HepG2 (cell line): Measurements from ENCODE around the gene TMEM87B. TPM values are rescaled to one million over a fixed set of nuclear protein-coding genes. Genes with fewer than 3 reads are reported as not detected.

Experiments
- ATF7-NPFF ChIP-seq: sonication (generic); formaldehyde crosslinking; IDR thresholded peaks from 2 replicates; pipeline ENCODE4 v1.8.1; 2023; ENCODE audit warnings: mild to moderate bottlenecking, low read depth, missing genetic modification reagents, moderate library complexity
- DMAP1 ChIP-seq: IDR thresholded peaks from 2 replicates; pipeline ENCODE4 v1.6.1; 2016
- DNMT1 ChIP-seq: sonication (generic); formaldehyde crosslinking; IDR thresholded peaks from 2 replicates; pipeline ENCODE4 v1.5.1; 2020; ENCODE audit warnings: mild to moderate bottlenecking, missing genetic modification reagents
- HMG20B ChIP-seq: conservative IDR thresholded peaks from 2 replicates; pipeline ENCODE4 v1.6.1; 2016; ENCODE audit warnings: missing genetic modification reagents, missing compliant biosample characterization
- HNRNPLL ChIP-seq: fragments of 200-400 bp; formaldehyde crosslinking; IDR thresholded peaks from 2 replicates; pipeline ENCODE4 v1.6.1; 2017; ENCODE audit warnings: mild to moderate bottlenecking, low read depth, low read length; ENCODE audit not compliant: poor library complexity, severe bottlenecking
- KAT2B ChIP-seq: fragments of 150-350 bp; IDR thresholded peaks from 2 replicates; pipeline ENCODE4 v1.6.1; 2014; ENCODE audit warnings: low read depth, low read length, borderline replicate concordance
- KIAA2018 ChIP-seq: sonication (generic); formaldehyde crosslinking; IDR thresholded peaks from 2 replicates; pipeline ENCODE4 v1.5.0; 2020; ENCODE audit warnings: mild to moderate bottlenecking, missing genetic modification reagents, borderline replicate concordance
- ONECUT2 ChIP-seq: sonication (generic); formaldehyde crosslinking; IDR thresholded peaks from 2 replicates; pipeline ENCODE4 v1.4.0; 2020; ENCODE audit warnings: missing genetic modification reagents
- SP4 ChIP-seq: sonication (generic); formaldehyde crosslinking; IDR thresholded peaks from 2 replicates; pipeline ENCODE4 v1.8.1; 2023; ENCODE audit warnings: mild to moderate bottlenecking, missing genetic modification reagents
- ZBTB44 ChIP-seq: sonication (generic); formaldehyde crosslinking; IDR thresholded peaks from 2 replicates; pipeline ENCODE4 v1.4.0; 2020; ENCODE audit warnings: missing genetic modification reagents
- ZNF138 ChIP-seq: sonication (generic); formaldehyde crosslinking; IDR thresholded peaks from 2 replicates; pipeline ENCODE4 v1.5.0; 2020; ENCODE audit warnings: mild to moderate bottlenecking, low read depth, missing genetic modification reagents
- ZNF20 ChIP-seq: sonication (generic); formaldehyde crosslinking; IDR thresholded peaks from 2 replicates; pipeline ENCODE4 v1.4.0; 2020; ENCODE audit warnings: mild to moderate bottlenecking, moderate library complexity, missing genetic modification reagents
- ZNF343 ChIP-seq: sonication (generic); formaldehyde crosslinking; IDR thresholded peaks from 2 replicates; pipeline ENCODE4 v1.4.0; 2020; ENCODE audit warnings: mild to moderate bottlenecking, missing genetic modification reagents
- ZNF432 ChIP-seq: sonication (generic); formaldehyde crosslinking; IDR thresholded peaks from 2 replicates; pipeline ENCODE4 v1.5.0; 2020; ENCODE audit warnings: missing genetic modification reagents, mild to moderate bottlenecking, borderline replicate concordance
- ZNF75D ChIP-seq: sonication (generic); formaldehyde crosslinking; IDR thresholded peaks from 2 replicates; pipeline ENCODE4 v1.8.1; 2023; ENCODE audit warnings: missing genetic modification reagents, mild to moderate bottlenecking, borderline replicate concordance
- polyA plus RNA-seq, 8 experiments: library from polyadenylated mRNA; depleted of rRNA in 3 of 8; stranded (reverse) in 7 of 8; unstranded in 1 of 8; fragments of >200 nt; fragmentation: Illumina TruSeq in 4 of 8; extraction: Trizol in 4 of 8; gene quantifications; 2 replicates each; pipeline versions ENCODE4 v1.2.1 to v1.2.3, GENCODE V29; 2011 to 2016; ENCODE audit warnings: low read depth in 4 of 8, missing spikeins in 1 of 8, mixed read lengths in 1 of 8; ENCODE audit not compliant: insufficient read depth in 1 of 8
- total RNA-seq, 5 experiments: library from RNA; depleted of rRNA; stranded (reverse); fragments of >200 nt; fragmentation: Illumina TruSeq; extraction: Trizol; gene quantifications; 2 replicates each; pipeline ENCODE4 v1.2.3, GENCODE V29; 2016; ENCODE audit warnings: low read depth in 1 of 5
- TF ChIP-seq, protein P1 (sequence below): sonication (generic); formaldehyde crosslinking; IDR thresholded peaks from 2 replicates; pipeline ENCODE4 v1.4.0; 2020; ENCODE audit warnings: missing genetic modification reagents

Gene TMEM87B
- total and polyA plus RNA-seq, 2 of the 13 experiments (the other 11 are each of a cell fraction or from before 2014, with no cell fraction given) = 15.1 to 16.2 TPM

DNA sequence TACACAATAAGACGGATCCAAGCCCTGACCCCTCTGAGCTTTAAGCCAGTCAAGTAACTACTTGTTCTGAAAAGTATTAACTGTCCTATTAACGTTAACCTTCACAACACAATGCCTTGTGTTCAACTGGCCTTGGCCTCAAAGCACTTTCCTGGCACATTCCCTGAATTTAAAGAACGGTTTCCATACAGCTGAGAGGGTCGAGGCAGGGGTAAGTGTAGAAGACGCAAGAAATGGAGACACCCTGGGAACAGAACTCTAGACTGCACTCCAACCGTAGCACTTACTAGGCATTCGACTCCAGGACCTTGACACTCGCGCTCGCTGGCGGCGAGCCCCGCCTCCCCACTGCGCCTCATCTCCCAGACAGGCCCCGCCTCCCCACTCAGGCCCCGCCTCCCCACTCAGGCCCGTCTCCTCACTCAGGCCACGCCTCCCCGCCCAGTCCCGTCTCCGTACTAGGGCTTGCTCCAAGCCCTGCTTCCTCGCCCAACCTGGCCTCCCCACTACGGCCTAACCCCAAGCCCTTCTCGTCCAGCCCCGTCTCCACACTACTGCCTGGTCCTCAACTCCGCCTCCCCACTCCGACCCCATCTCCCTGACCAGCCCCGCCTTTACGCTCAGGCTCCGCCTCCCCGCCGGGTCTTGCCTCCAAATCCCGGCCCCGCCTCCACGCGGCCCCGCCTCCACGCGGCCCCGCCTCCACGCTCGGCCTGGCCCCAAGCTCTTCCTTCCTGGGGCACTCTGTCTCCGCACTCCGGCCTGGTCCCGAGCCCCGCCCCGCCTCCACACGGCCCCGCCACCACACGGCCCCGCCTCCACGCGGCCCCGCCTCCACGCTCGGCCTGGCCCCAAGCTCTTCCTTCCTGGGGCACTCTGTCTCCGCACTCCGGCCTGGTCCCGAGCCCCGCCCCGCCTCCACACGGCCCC, 887 bp upstream of the TMEM87B start (continued):
- no peak for TF ChIP-seq KIAA2018 (CRISPR knock-in tag)
- TF ChIP-seq DNMT1 (CRISPR knock-in tag) = 0 out of 2 replicates have a peak, but pooled peaks have one; percentile 19
- TF ChIP-seq ZNF75D (CRISPR knock-in tag) = no peak
- no peak for TF ChIP-seq ZBTB44 (CRISPR knock-in tag)
- TF ChIP-seq HNRNPLL = peak; percentile 75
- TF ChIP-seq ATF7-NPFF = no peak; the same call in 1 of the 2 replicates
- no peak for TF ChIP-seq ZNF432
- TF ChIP-seq ZNF20 (CRISPR knock-in tag) = no peak
- peak; percentile 41; the same call in 1 of the 2 replicates for TF ChIP-seq ZNF138 (CRISPR knock-in tag)
- TF ChIP-seq HMG20B (CRISPR knock-in tag) = no peak
- TF ChIP-seq ONECUT2 (CRISPR knock-in tag) = no peak
- no peak for TF ChIP-seq KAT2B
- TF ChIP-seq DMAP1 (CRISPR knock-in tag) = no peak
- peak; percentile 98 for TF ChIP-seq SP4 (CRISPR knock-in tag)
- TF ChIP-seq, protein P1, sequence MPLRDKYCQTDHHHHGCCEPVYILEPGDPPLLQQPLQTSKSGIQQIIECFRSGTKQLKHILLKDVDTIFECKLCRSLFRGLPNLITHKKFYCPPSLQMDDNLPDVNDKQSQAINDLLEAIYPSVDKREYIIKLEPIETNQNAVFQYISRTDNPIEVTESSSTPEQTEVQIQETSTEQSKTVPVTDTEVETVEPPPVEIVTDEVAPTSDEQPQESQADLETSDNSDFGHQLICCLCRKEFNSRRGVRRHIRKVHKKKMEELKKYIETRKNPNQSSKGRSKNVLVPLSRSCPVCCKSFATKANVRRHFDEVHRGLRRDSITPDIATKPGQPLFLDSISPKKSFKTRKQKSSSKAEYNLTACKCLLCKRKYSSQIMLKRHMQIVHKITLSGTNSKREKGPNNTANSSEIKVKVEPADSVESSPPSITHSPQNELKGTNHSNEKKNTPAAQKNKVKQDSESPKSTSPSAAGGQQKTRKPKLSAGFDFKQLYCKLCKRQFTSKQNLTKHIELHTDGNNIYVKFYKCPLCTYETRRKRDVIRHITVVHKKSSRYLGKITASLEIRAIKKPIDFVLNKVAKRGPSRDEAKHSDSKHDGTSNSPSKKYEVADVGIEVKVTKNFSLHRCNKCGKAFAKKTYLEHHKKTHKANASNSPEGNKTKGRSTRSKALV (CRISPR knock-in tag) = no peak
- TF ChIP-seq ZNF343 (CRISPR knock-in tag) = no peak
